ENCODE data around the gene DLK2. TPM values are rescaled to one million over a fixed set of nuclear protein-coding genes. Genes with fewer than 3 reads are reported as not detected.

DLK2 gene
- total and polyA plus RNA-seq, 2 of the 13 experiments (the other 11 are each of a cell fraction or from before 2014, with no cell fraction given) = 1.2 to 3.8 TPM

DNA sequence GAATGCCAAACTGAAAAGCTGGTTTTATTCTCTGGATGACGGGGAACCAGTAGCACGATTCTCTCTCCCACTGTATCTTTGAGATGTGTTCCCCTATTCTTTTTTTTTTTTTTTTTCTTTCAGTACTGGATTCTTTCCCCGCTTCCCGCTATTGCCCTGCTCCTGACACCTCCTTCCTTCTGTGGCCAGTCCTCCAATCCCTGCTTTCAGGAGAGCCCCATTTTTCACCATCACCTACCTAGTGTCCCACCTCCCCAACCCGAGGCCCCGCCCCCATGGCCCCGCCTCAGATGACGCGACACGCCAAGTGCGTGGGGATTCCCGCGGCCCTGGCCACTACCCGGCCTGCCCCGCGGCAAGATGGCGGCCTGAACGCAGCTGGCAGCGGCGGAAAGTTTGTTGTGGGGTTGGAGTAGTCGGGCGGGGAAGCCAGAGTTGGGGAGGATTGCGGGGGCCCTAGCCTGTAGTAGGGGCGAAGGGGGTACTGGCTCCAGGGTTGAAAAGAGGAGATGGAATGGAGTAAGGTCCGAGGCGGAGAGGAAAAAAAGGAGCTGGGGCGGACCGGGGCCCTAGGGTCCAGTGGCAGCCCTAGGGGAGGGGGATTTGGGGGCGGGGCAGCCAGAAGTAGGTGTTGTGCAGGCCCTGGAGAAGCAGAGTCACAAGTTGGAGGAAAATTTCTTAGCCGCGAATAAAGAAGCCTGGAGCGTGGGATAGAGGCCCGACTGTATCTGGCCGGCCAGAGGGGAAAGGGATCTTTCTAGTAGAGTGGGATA is 22.1 kb upstream of the DLK2 start, which contains the start of gene TJAP1 (continued):
- TF ChIP-seq, protein P1, sequence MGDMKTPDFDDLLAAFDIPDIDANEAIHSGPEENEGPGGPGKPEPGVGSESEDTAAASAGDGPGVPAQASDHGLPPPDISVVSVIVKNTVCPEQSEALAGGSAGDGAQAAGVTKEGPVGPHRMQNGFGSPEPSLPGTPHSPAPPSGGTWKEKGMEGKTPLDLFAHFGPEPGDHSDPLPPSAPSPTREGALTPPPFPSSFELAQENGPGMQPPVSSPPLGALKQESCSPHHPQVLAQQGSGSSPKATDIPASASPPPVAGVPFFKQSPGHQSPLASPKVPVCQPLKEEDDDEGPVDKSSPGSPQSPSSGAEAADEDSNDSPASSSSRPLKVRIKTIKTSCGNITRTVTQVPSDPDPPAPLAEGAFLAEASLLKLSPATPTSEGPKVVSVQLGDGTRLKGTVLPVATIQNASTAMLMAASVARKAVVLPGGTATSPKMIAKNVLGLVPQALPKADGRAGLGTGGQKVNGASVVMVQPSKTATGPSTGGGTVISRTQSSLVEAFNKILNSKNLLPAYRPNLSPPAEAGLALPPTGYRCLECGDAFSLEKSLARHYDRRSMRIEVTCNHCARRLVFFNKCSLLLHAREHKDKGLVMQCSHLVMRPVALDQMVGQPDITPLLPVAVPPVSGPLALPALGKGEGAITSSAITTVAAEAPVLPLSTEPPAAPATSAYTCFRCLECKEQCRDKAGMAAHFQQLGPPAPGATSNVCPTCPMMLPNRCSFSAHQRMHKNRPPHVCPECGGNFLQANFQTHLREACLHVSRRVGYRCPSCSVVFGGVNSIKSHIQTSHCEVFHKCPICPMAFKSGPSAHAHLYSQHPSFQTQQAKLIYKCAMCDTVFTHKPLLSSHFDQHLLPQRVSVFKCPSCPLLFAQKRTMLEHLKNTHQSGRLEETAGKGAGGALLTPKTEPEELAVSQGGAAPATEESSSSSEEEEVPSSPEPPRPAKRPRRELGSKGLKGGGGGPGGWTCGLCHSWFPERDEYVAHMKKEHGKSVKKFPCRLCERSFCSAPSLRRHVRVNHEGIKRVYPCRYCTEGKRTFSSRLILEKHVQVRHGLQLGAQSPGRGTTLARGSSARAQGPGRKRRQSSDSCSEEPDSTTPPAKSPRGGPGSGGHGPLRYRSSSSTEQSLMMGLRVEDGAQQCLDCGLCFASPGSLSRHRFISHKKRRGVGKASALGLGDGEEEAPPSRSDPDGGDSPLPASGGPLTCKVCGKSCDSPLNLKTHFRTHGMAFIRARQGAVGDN (CRISPR knock-in tag; IDR thresholded peaks at IDR 0.05) = peak; percentile 94
- TF ChIP-seq ZNF724P (CRISPR knock-in tag; IDR thresholded peaks at IDR 0.05; ENCODE audit: borderline replicate concordance) = no peak
- TF ChIP-seq ZNF264 (CRISPR knock-in tag; IDR thresholded peaks at IDR 0.05) = no peak
- no peak for TF ChIP-seq HDAC6 (IDR thresholded peaks at IDR 0.05; ENCODE audit: low read depth, low read length)
- TF ChIP-seq, protein P2, sequence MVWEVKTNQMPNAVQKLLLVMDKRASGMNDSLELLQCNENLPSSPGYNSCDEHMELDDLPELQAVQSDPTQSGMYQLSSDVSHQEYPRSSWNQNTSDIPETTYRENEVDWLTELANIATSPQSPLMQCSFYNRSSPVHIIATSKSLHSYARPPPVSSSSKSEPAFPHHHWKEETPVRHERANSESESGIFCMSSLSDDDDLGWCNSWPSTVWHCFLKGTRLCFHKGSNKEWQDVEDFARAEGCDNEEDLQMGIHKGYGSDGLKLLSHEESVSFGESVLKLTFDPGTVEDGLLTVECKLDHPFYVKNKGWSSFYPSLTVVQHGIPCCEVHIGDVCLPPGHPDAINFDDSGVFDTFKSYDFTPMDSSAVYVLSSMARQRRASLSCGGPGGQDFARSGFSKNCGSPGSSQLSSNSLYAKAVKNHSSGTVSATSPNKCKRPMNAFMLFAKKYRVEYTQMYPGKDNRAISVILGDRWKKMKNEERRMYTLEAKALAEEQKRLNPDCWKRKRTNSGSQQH (CRISPR knock-in tag; IDR thresholded peaks at IDR 0.05; ENCODE audit: low read depth) = peak; percentile 64; the same call in 1 of the 2 replicates
- TF ChIP-seq NAIF1 (CRISPR knock-in tag; IDR thresholded peaks at IDR 0.05; ENCODE audit: borderline replicate concordance) = peak; percentile 74; the same call in 1 of the 2 replicates
- TF ChIP-seq SAFB2 (CRISPR knock-in tag; IDR thresholded peaks at IDR 0.05; ENCODE audit: borderline replicate concordance, low read depth) = no peak
- TF ChIP-seq TAF15 (IDR thresholded peaks at IDR 0.05; ENCODE audit: low read depth, low read length, poor library complexity, severe bottlenecking) = peak; percentile 88
- peak; percentile 70; the same call in 1 of the 3 replicates for TF ChIP-seq MXI1 (IDR thresholded peaks at IDR 0.05; ENCODE audit: borderline replicate concordance, low read depth, low read length)
- TF ChIP-seq NFYC (CRISPR knock-in tag; IDR thresholded peaks at IDR 0.05) = no peak
- TF ChIP-seq ZNF674 (CRISPR knock-in tag; IDR thresholded peaks at IDR 0.05; ENCODE audit: low read depth) = no peak
- TF ChIP-seq, protein P3, sequence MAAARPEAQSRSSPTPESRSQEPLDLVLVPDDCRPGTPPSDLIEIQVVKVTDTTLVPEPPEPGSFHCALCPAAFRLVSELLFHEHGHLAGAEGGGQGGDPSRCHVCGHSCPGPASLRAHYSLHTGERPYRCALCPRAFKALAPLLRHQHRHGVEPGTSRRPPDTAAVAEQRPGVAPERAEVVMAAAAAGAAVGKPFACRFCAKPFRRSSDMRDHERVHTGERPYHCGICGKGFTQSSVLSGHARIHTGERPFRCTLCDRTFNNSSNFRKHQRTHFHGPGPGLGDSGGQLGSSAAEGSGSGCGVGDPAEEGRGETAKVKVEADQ (CRISPR knock-in tag; IDR thresholded peaks at IDR 0.05; ENCODE audit: borderline replicate concordance) = peak; percentile 38; the same call in 1 of the 2 replicates
- no peak for TF ChIP-seq SRSF1 (optimal IDR thresholded peaks at IDR 0.05; ENCODE audit: low read depth, low read length)
- TF ChIP-seq, protein P4, sequence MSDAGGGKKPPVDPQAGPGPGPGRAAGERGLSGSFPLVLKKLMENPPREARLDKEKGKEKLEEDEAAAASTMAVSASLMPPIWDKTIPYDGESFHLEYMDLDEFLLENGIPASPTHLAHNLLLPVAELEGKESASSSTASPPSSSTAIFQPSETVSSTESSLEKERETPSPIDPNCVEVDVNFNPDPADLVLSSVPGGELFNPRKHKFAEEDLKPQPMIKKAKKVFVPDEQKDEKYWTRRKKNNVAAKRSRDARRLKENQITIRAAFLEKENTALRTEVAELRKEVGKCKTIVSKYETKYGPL (CRISPR knock-in tag; IDR thresholded peaks at IDR 0.05) = no peak
- TF ChIP-seq RXRB (CRISPR knock-in tag; IDR thresholded peaks at IDR 0.05; ENCODE audit: borderline replicate concordance) = no peak
- TF ChIP-seq SRSF9 (IDR thresholded peaks at IDR 0.05; ENCODE audit: borderline replicate concordance, insufficient read depth, low read depth, low read length, poor library complexity, severe bottlenecking) = no peak
- TF ChIP-seq CBFB (CRISPR knock-in tag; IDR thresholded peaks at IDR 0.05) = no peak
- no peak for TF ChIP-seq KLF11 (CRISPR knock-in tag; IDR thresholded peaks at IDR 0.05)
- no peak; the same call in 1 of the 2 replicates for TF ChIP-seq ZNF773 (CRISPR knock-in tag; IDR thresholded peaks at IDR 0.05; ENCODE audit: borderline replicate concordance)
- 0 out of 2 replicates have a peak, but pooled peaks have one; percentile 35 for TF ChIP-seq ZNF782 (CRISPR knock-in tag; IDR thresholded peaks at IDR 0.05; ENCODE audit: borderline replicate concordance)
- peak; percentile 67; the same call in 1 of the 2 replicates for TF ChIP-seq CHD2 (IDR thresholded peaks at IDR 0.05; ENCODE audit: low read depth, low read length)
- TF ChIP-seq ZNF564 (CRISPR knock-in tag; IDR thresholded peaks at IDR 0.05) = peak; percentile 37; the same call in 1 of the 2 replicates
